Measurements from ENCODE around the gene CYP27C1. TPM values are rescaled to one million over a fixed set of nuclear protein-coding genes. Genes with fewer than 3 reads are reported as not detected.

Gene CYP27C1
- total RNA-seq, 1 experiment from 2014 or later, result 0.11 TPM

DNA sequence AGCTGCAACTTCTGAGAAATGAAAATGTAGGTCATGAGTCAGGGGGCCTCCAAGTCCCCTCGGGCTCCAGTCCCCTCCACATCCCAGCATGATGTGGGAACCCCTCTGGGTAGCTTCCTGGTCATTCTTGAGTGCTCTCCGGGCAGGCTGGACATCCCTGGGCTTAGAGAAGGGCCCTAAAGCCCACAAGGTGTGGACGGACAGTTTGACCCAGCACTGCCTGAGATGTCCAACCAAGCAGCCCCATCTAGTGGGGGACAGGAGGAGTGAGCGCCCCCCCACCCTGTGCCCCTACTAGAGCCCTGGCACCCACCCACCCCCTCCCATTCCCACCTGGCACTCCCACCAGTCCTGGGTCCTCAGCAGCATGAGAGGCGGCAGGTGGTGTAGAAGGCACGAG lies 46.0 kb downstream of the CYP27C1 start:
- Mint-ChIP-seq H3K27me3 (ENCODE audit: insufficient read depth, unreplicated experiment) (no peaks in the 10 kb centered on the region), H3K4me3 (ENCODE audit: unreplicated experiment) (no peak overlapping the region), H3K27ac (ENCODE audit: unreplicated experiment) (no peak overlapping the region), H3K36me3 (ENCODE audit: insufficient read depth, unreplicated experiment) (no peaks in the 10 kb centered on the region), H3K4me1 (ENCODE audit: low read depth, unreplicated experiment) (peaks cover 25% of the 10 kb centered on the region), H3K9me3 (ENCODE audit: unreplicated experiment) (no peaks in the 10 kb centered on the region)
- ChIA-PET CTCF (interaction anchor here (2.0 kb wide), 1 partner anchor 106 kb away, joined by 12 read pairs; no protein-coding TSS in a partner anchor), POLR2A (no interaction called here)
- DNase-seq, result peak; percentile 64 to 68
- Histone ChIP-seq H3K36me3 (ENCODE audit: control insufficient read depth, insufficient read depth, low read length) (no peaks in the 10 kb centered on the region), H3K4me1 (peaks cover 20% of the 10 kb centered on the region), H3K9me3 (no peaks in the 10 kb centered on the region), H3K4me3 (ENCODE audit: low read depth, low read length) (no peak overlapping the region), H3K27me3 (replicated peaks; ENCODE audit: control insufficient read depth, insufficient read depth, low read length) (no peaks in the 10 kb centered on the region)
- intact Hi-C loops (cut with micrococcal nuclease; ENCODE audit: unreplicated experiment), result loop anchor here (1.0 kb wide), 1 partner anchor 106 kb away; no protein-coding TSS in a partner anchor
- no TSS peak for BruUV-seq (replicated peaks)
- peak; percentile 60 to 64 for TF ChIP-seq CTCF (IDR thresholded peaks at IDR 0.05; ENCODE audit: insufficient read depth in 1 of 2, low read depth in 1 of 2, low read length in 1 of 2, severe bottlenecking in 1 of 2, unreplicated experiment in 1 of 2)

GRCh38 chr2:127173057-127173456 lies 47.0 kb downstream of the CYP27C1 start:
- Histone ChIP-seq H3K4me3 (ENCODE audit: low read depth, low read length) (no peak overlapping the region), H3K9me3 (no peaks in the 10 kb centered on the region), H3K36me3 (ENCODE audit: control insufficient read depth, insufficient read depth, low read length) (no peaks in the 10 kb centered on the region), H3K27me3 (replicated peaks; ENCODE audit: control insufficient read depth, insufficient read depth, low read length) (no peaks in the 10 kb centered on the region), H3K4me1 (peaks cover 20% of the 10 kb centered on the region)
- H3K27ac Mint-ChIP-seq (ENCODE audit: unreplicated experiment), result no peak overlapping the region
- no peak overlapping the region for H3K4me3 Mint-ChIP-seq (ENCODE audit: unreplicated experiment)
- H3K36me3 Mint-ChIP-seq (ENCODE audit: insufficient read depth, unreplicated experiment), result no peaks in the 10 kb centered on the region
- no peaks in the 10 kb centered on the region for H3K9me3 Mint-ChIP-seq (ENCODE audit: unreplicated experiment)
- DNase-seq, result no peak
- intact Hi-C loops (cut with micrococcal nuclease; ENCODE audit: unreplicated experiment), result no loop called here
- no peak for TF ChIP-seq CTCF (IDR thresholded peaks at IDR 0.05; ENCODE audit: insufficient read depth in 1 of 2, low read depth in 1 of 2, low read length in 1 of 2, severe bottlenecking in 1 of 2, unreplicated experiment in 1 of 2)
- CTCF ChIA-PET, result interaction anchor here (1.0 kb wide), 2 partner anchors 18 to 105 kb away, joined by 3 read pairs; no protein-coding TSS in a partner anchor
- POLR2A ChIA-PET, result no interaction called here
- BruUV-seq (replicated peaks), result no TSS peak
- H3K27me3 Mint-ChIP-seq (ENCODE audit: insufficient read depth, unreplicated experiment), result no peaks in the 10 kb centered on the region
- peaks cover 25% of the 10 kb centered on the region for H3K4me1 Mint-ChIP-seq (ENCODE audit: low read depth, unreplicated experiment)

GRCh38 chr2:127172306-127172705 lies 47.8 kb downstream of the CYP27C1 start:
- peaks cover 26% of the 10 kb centered on the region for H3K4me1 Mint-ChIP-seq (ENCODE audit: low read depth, unreplicated experiment)
- H3K36me3 Mint-ChIP-seq (ENCODE audit: insufficient read depth, unreplicated experiment), result no peaks in the 10 kb centered on the region
- Histone ChIP-seq H3K9me3 (no peaks in the 10 kb centered on the region), H3K27me3 (replicated peaks; ENCODE audit: control insufficient read depth, insufficient read depth, low read length) (no peaks in the 10 kb centered on the region), H3K36me3 (ENCODE audit: control insufficient read depth, insufficient read depth, low read length) (no peaks in the 10 kb centered on the region), H3K4me3 (ENCODE audit: low read depth, low read length) (no peak overlapping the region), H3K4me1 (peaks cover 26% of the 10 kb centered on the region)
- intact Hi-C loops (cut with micrococcal nuclease; ENCODE audit: unreplicated experiment), result no loop called here
- H3K27ac Mint-ChIP-seq (ENCODE audit: unreplicated experiment), result no peak overlapping the region
- no peak overlapping the region for H3K4me3 Mint-ChIP-seq (ENCODE audit: unreplicated experiment)
- no peak for TF ChIP-seq CTCF (IDR thresholded peaks at IDR 0.05; ENCODE audit: insufficient read depth in 1 of 2, low read depth in 1 of 2, low read length in 1 of 2, severe bottlenecking in 1 of 2, unreplicated experiment in 1 of 2)
- no peak for DNase-seq
- no peaks in the 10 kb centered on the region for H3K27me3 Mint-ChIP-seq (ENCODE audit: insufficient read depth, unreplicated experiment)
- CTCF ChIA-PET, result interaction anchor here (1.0 kb wide), 1 partner anchor 104 kb away, joined by 3 read pairs; no protein-coding TSS in a partner anchor
- no peaks in the 10 kb centered on the region for H3K9me3 Mint-ChIP-seq (ENCODE audit: unreplicated experiment)
- no TSS peak for BruUV-seq (replicated peaks)
- POLR2A ChIA-PET, result no interaction called here

Data from Caco-2 (cell line).